OCI-LY3 (cell line): Measurements from ENCODE around the gene PTPRN2.

Source experiments
- H2AFZ ChIP-seq: fragments of 200-600, 300-600 bp; shearing (Covaris generic); 2 replicates; pipeline ENCODE4 v1.6.0; 2014; ENCODE audit warnings: antibody characterized with exemption, low read depth, low read length
- H3K27ac ChIP-seq: fragments of 200-600, 300-600 bp; sonication (generic); 2 replicates; pipeline ENCODE4 v1.5.1; 2014; ENCODE audit warnings: mild to moderate bottlenecking, low read length, moderate library complexity, mixed read lengths
- H3K27me3 ChIP-seq: fragments of 200-600, 300-600 bp; sonication (generic); 2 replicates; pipeline ENCODE4 v1.6.1; 2014; ENCODE audit warnings: low read depth, low read length, mixed read lengths
- H3K36me3 ChIP-seq: fragments of 200-600, 300-600 bp; sonication (generic); replicated peaks from 2 replicates; pipeline ENCODE3; 2014; ENCODE audit warnings: low read depth, low read length, mixed read lengths
- H3K4me1 ChIP-seq: fragments of 300-600, 200-600 bp; sonication (generic); 2 replicates; pipeline ENCODE4 v1.6.1; 2014; ENCODE audit warnings: low read length, mixed read lengths
- H3K4me2 ChIP-seq: fragments of 200-600, 300-600 bp; sonication (generic); 2 replicates; pipeline ENCODE4 v1.6.1; 2014; ENCODE audit warnings: low read length, mixed read lengths
- H3K4me3 ChIP-seq: fragments of 300-600, 200-600 bp; sonication (generic); 2 replicates; pipeline ENCODE4 v1.5.1; 2014; ENCODE audit warnings: antibody characterized with exemption, mild to moderate bottlenecking, low read length, moderate library complexity
- H3K79me2 ChIP-seq: fragments of 300-600, 200-600 bp; shearing (Covaris generic); 2 replicates; pipeline ENCODE4 v1.6.1; 2014; ENCODE audit warnings: mild to moderate bottlenecking, low read length, mixed read lengths
- H3K9ac ChIP-seq: fragments of 300-600, 200-600 bp; shearing (Covaris generic); 2 replicates; pipeline ENCODE4 v1.6.0; 2014; ENCODE audit warnings: mild to moderate bottlenecking, low read length, moderate library complexity
- H3K9me3 ChIP-seq: fragments of 200-600, 300-600 bp; shearing (Covaris generic); 2 replicates; pipeline ENCODE4 v1.6.1; 2014; ENCODE audit warnings: low read length, mixed read lengths; ENCODE audit not compliant: insufficient read depth
- H4K20me1 ChIP-seq: fragments of 200-600, 300-600 bp; sonication (generic); 2 replicates; pipeline ENCODE4 v1.6.1; 2016; ENCODE audit warnings: low read length, mixed read lengths; ENCODE audit not compliant: insufficient read depth
- EZH2phosphoT487 ChIP-seq: fragments of 200-600 bp; shearing (Covaris generic); IDR thresholded peaks from 2 replicates; pipeline ENCODE4 v1.6.1; 2018; ENCODE audit warnings: antibody characterized with exemption, mixed run types, low read depth
- TF ChIP-seq, protein P1 (sequence below): fragments of 200-600, 300-600 bp; sonication (generic); IDR thresholded peaks from 2 replicates; pipeline ENCODE4 v1.5.1; 2014; ENCODE audit warnings: antibody characterized with exemption, low read length, low read depth

The PTPRN2 gene

DNA sequence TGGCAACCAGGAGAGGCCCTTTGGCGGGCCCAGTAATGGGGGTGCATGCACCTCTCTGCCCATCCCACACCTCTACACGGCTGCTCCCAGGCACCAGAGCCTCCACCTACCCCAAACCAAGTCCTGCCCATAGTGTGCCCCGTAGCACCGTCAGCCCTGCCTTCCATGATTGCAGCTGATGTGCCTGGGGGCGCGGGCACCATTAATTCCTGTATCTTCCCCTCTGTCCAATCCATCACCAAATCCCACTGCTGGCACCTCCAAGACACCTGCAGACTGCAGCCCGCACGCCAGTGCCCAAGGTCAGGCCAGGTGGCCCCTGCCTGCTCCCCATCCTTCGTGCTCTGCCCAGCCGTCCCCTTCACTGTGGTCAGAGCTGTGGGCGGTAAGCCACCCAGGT, 533.0 kb downstream of the PTPRN2 start:
- no peak overlapping the region for H3K4me2 ChIP-seq
- H3K27me3 ChIP-seq: no peaks in the 10 kb centered on the region
- no peaks in the 10 kb centered on the region for H3K9me3 ChIP-seq
- no peak overlapping the region for H3K4me3 ChIP-seq
- H4K20me1 ChIP-seq: no peaks in the 10 kb centered on the region
- no peak overlapping the region for H2AFZ ChIP-seq
- no peak overlapping the region for H3K9ac ChIP-seq
- TF ChIP-seq, protein P1, sequence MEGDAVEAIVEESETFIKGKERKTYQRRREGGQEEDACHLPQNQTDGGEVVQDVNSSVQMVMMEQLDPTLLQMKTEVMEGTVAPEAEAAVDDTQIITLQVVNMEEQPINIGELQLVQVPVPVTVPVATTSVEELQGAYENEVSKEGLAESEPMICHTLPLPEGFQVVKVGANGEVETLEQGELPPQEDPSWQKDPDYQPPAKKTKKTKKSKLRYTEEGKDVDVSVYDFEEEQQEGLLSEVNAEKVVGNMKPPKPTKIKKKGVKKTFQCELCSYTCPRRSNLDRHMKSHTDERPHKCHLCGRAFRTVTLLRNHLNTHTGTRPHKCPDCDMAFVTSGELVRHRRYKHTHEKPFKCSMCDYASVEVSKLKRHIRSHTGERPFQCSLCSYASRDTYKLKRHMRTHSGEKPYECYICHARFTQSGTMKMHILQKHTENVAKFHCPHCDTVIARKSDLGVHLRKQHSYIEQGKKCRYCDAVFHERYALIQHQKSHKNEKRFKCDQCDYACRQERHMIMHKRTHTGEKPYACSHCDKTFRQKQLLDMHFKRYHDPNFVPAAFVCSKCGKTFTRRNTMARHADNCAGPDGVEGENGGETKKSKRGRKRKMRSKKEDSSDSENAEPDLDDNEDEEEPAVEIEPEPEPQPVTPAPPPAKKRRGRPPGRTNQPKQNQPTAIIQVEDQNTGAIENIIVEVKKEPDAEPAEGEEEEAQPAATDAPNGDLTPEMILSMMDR: no peak
- TF ChIP-seq EZH2phosphoT487: no peak
- no peaks in the 10 kb centered on the region for H3K79me2 ChIP-seq
- H3K36me3 ChIP-seq: no peaks in the 10 kb centered on the region
- H3K27ac ChIP-seq: no peak overlapping the region
- H3K4me1 ChIP-seq: no peaks in the 10 kb centered on the region

DNA sequence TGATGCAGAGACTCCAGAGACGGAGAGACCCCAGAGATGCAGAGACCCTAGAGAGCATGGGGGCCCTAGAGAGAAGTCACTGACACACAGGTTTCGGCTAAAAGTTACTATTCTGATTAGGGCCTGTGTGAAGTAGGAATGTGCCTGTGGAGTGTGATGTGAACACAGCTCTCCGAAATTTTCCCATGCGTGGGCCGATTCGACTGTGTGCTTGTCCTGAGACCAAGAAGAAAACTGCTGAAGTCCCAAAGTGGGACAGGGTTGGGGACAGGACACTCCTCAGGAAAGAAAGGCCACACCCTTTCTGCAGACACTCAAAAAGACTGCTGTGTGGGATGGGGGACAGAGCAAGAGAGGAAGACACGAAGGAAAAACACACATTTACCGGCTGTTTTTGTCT, 533.5 kb downstream of the PTPRN2 start:
- Histone ChIP-seq H2AFZ (no peak overlapping the region), H3K4me3 (no peak overlapping the region), H3K27ac (no peak overlapping the region), H3K79me2 (no peaks in the 10 kb centered on the region), H3K36me3 (no peaks in the 10 kb centered on the region), H3K9me3 (no peaks in the 10 kb centered on the region), H3K4me1 (no peaks in the 10 kb centered on the region), H4K20me1 (no peaks in the 10 kb centered on the region), H3K9ac (no peak overlapping the region), H3K27me3 (no peaks in the 10 kb centered on the region), H3K4me2 (no peak overlapping the region)
- TF ChIP-seq, protein P1: no peak
- no peak for TF ChIP-seq EZH2phosphoT487

DNA sequence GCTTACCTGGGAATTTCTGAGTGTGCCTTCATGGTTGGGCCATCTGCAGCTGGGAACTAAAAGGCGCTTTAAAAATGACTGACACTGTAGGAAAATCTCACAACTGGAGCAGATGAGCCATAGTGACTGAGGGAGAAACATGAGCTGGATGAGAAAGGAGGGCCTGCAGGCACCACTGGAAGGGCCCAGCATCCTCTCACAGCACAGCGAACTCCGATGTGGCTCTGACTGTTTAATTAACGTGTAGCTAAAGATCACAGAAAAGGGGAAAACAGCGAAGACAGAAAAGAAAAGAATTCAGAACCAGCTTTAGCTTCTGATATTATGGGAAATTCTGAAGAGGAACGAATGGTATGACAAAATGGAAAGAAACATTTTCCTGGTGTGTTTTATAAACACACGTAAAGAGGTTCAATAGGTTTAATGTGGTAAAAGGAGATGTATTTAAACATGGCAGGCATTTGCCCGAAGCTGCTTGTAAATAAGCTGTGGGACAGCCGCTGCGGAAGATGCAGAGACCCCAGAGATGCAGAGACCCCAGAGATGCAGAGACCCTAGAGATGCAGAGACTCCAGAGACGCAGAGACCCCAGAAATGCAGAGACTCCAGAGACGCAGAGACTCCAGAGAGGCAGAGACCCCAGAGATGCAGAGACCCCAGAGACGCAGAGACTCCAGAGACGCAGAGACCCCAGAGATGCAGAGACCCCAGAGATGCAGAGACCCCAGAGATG, 534.3 kb downstream of the PTPRN2 start:
- H3K27ac ChIP-seq: no peak overlapping the region
- no peaks in the 10 kb centered on the region for H3K4me1 ChIP-seq
- H3K9ac ChIP-seq: no peak overlapping the region
- H3K4me2 ChIP-seq: no peak overlapping the region
- no peaks in the 10 kb centered on the region for H3K9me3 ChIP-seq
- no peak overlapping the region for H3K4me3 ChIP-seq
- no peaks in the 10 kb centered on the region for H3K36me3 ChIP-seq
- H3K79me2 ChIP-seq: no peaks in the 10 kb centered on the region
- TF ChIP-seq, protein P1: no peak
- TF ChIP-seq EZH2phosphoT487: no peak
- H4K20me1 ChIP-seq: no peaks in the 10 kb centered on the region
- H3K27me3 ChIP-seq: no peaks in the 10 kb centered on the region
- H2AFZ ChIP-seq: no peak overlapping the region

DNA sequence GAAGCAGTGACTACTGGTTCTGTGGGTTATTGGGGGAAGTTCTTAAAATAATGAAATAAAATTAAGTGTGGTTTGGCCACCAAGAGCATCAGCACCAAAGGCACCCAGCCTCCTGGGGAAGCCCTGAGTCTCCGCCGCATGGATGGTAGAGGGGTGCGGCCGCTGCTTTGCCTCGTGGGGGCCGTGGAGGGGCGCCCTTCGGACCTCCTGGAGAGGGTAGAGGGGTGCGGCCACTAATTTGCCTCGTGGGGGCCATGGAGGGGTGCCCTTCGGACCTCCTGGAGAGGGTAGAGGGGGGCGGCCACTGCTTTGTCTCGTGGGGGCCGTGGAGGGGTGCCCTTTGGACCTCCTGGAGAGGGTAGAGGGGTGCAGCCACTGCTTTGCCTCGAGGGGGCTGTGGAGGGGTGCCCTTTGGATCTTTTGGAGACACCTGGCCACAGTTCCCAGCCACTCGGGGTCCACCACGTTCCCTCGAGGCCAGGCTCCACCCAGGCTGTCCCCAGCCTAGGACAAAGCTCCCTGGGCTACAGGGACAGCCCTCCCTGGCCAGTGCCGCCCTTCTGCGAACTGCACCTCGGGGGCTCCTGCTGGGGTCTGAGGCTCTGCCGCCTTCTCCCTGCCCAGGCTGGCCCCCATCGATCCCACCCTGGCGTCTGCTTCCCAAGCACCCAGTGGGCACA, 535.1 kb downstream of the PTPRN2 start:
- TF ChIP-seq EZH2phosphoT487: no peak
- TF ChIP-seq, protein P1: no peak
- Histone ChIP-seq H3K79me2 (no peaks in the 10 kb centered on the region), H2AFZ (no peak overlapping the region), H3K4me1 (no peaks in the 10 kb centered on the region), H3K9me3 (no peaks in the 10 kb centered on the region), H3K27me3 (no peaks in the 10 kb centered on the region), H4K20me1 (no peaks in the 10 kb centered on the region), H3K9ac (no peak overlapping the region), H3K4me3 (no peak overlapping the region), H3K36me3 (no peaks in the 10 kb centered on the region), H3K4me2 (no peak overlapping the region), H3K27ac (no peak overlapping the region)
